ENCODE results near the gene TTC21A. TPM values are rescaled to one million over a fixed set of nuclear protein-coding genes. Genes with fewer than 3 reads are reported as not detected.

Gene TTC21A
- total RNA-seq, 1 experiment from 2014 or later, result 5.6 TPM

DNA sequence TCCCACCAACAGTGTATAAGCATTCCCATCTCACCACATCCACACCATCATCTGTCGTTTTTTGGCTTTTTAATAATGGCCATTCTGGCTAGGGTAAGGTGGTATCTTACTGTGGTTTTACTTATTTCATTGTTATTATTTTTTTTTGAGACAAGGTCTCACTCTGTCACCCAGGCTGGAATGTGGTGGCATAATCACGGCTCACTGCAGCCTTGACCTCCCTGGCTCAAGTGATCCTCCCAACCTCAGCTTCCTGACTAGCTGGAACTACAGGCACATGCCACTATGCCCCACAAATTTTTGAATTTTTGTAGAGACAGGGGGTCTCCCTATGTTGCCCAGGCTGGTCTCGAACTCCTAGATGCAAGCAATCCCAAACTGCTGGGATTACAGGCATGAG lies 56.9 kb downstream of the TTC21A start (continued):
- TF ChIP-seq REST (IDR thresholded peaks at IDR 0.05; ENCODE audit: low read depth) (no peak), FOSL1 (IDR thresholded peaks at IDR 0.05; ENCODE audit: low read depth) (no peak), SP1 (IDR thresholded peaks at IDR 0.05; ENCODE audit: low read depth) (no peak), SRF (IDR thresholded peaks at IDR 0.05; ENCODE audit: low read depth) (no peak), EGR1 (IDR thresholded peaks at IDR 0.05; ENCODE audit: low read depth) (no peak)

DNA sequence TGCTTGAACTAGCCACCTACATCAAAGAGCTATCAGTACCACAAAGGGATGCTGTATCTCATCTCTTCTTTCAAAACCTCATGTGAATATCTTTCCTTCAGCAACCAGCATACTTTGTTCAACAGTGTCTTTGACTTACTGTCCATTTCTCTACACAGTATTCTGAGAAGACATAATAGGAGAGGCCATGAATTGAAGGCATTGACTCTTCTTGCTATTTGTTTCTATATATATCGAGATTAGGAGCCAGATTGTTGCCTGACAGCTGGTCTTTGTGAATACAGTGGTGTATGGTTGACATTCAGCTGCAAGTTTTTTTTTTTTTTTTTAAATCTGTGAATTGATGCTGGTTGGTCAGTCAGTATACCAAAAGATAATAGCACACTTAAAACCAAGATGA lies 58.0 kb downstream of the TTC21A start:
- intact Hi-C loops (cut with micrococcal nuclease), result no loop called here
- ChIA-PET POLR2A (no interaction called here), RAD21 (ENCODE audit: low non-redundant PET in 1 of 2, low total read pairs in 2 of 2, uncharacterized antibody in 2 of 2, unreplicated experiment in 2 of 2) (no interaction called here), CTCF (interaction anchor here (1.3 kb wide), 1 partner anchor 123 kb away, joined by 3 read pairs; no protein-coding TSS in a partner anchor)
- H4K20me1 ChIP-seq (ENCODE audit: insufficient read depth), result no peaks in the 10 kb centered on the region
- no TSS peak for BruUV-seq (replicated peaks)
- no peaks in the 10 kb centered on the region for H3K79me2 ChIP-seq (ENCODE audit: insufficient read depth, low read length)
- peaks cover 4 to 15% of the 10 kb centered on the region in 2 experiments; a peak in 3 of 4 replicates for H3K4me1 ChIP-seq (ENCODE audit: control insufficient read depth in 1 of 2, insufficient read depth in 2 of 2, low read length in 2 of 2)
- no peak for ATAC-seq
- H3K9me2 ChIP-seq (ENCODE audit: insufficient read depth), result no peaks in the 10 kb centered on the region
- DNase-seq (ENCODE audit: low read depth, low spot score), result no peak
- H3K36me3 ChIP-seq (ENCODE audit: control insufficient read depth in 1 of 2, insufficient read depth in 2 of 2, low read length in 2 of 2), result no peaks in the 10 kb centered on the region
- H2AFZ ChIP-seq (ENCODE audit: low read depth, low read length, poor library complexity, severe bottlenecking), result no peak overlapping the region
- no peak overlapping the region for H3K4me3 ChIP-seq (replicated peaks in 1 of 2; ENCODE audit: low read depth in 1 of 2, low read length in 2 of 2)
- H3K27me3 ChIP-seq (ENCODE audit: insufficient read depth, low read length), result no peaks in the 10 kb centered on the region
- no peak overlapping the region for H3K27ac ChIP-seq (ENCODE audit: low read depth, low read length)
- H3K9ac ChIP-seq (ENCODE audit: low read length), result no peak overlapping the region
- H3K9me3 ChIP-seq (ENCODE audit: control insufficient read depth in 1 of 2, insufficient read depth in 1 of 2, low read depth in 1 of 2, low read length in 2 of 2), result no peaks in the 10 kb centered on the region
- no peak overlapping the region for H3K4me2 ChIP-seq (ENCODE audit: low read length)
- TF ChIP-seq POLR2A (IDR thresholded peaks at IDR 0.05; ENCODE audit: borderline replicate concordance, extremely low read depth, insufficient read depth, insufficient read length), result no peak
- TF ChIP-seq YY1 (IDR thresholded peaks at IDR 0.05; ENCODE audit: extremely low read depth, insufficient replicate concordance, low read depth, low read length), result no peak
- TF ChIP-seq SP1 (IDR thresholded peaks at IDR 0.05; ENCODE audit: low read depth), result no peak
- TF ChIP-seq, protein P1, sequence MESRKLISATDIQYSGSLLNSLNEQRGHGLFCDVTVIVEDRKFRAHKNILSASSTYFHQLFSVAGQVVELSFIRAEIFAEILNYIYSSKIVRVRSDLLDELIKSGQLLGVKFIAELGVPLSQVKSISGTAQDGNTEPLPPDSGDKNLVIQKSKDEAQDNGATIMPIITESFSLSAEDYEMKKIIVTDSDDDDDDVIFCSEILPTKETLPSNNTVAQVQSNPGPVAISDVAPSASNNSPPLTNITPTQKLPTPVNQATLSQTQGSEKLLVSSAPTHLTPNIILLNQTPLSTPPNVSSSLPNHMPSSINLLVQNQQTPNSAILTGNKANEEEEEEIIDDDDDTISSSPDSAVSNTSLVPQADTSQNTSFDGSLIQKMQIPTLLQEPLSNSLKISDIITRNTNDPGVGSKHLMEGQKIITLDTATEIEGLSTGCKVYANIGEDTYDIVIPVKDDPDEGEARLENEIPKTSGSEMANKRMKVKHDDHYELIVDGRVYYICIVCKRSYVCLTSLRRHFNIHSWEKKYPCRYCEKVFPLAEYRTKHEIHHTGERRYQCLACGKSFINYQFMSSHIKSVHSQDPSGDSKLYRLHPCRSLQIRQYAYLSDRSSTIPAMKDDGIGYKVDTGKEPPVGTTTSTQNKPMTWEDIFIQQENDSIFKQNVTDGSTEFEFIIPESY (IDR thresholded peaks at IDR 0.05; ENCODE audit: extremely low read depth, insufficient replicate concordance, low read length), result no peak
- no peak for TF ChIP-seq MAX (IDR thresholded peaks at IDR 0.05)
- TF ChIP-seq REST (IDR thresholded peaks at IDR 0.05; ENCODE audit: low read depth), result no peak
- no peak for TF ChIP-seq RAD21 (IDR thresholded peaks at IDR 0.05; ENCODE audit: low read depth)
- TF ChIP-seq EZH2 (IDR thresholded peaks at IDR 0.05), result no peak
- no peak for TF ChIP-seq TCF7L2 (IDR thresholded peaks at IDR 0.05; ENCODE audit: borderline replicate concordance, extremely low read depth, insufficient read depth, insufficient read length)
- TF ChIP-seq EGR1 (IDR thresholded peaks at IDR 0.05; ENCODE audit: low read depth), result no peak
- no peak for TF ChIP-seq CBX3 (IDR thresholded peaks at IDR 0.05; ENCODE audit: low read depth)
- TF ChIP-seq ZFX (IDR thresholded peaks at IDR 0.05), result no peak
- TF ChIP-seq ELF1 (IDR thresholded peaks at IDR 0.05; ENCODE audit: borderline replicate concordance, low read depth), result no peak

Measured in HCT116 (cell line).